HG02623 (cell line): ENCODE results near the gene SVIL.

ENCODE experiments used
- ATAC-seq: cut with Tn5 transposase; IDR thresholded peaks from one replicate; pipeline ENCODE4 v1.9.1; 2021; ENCODE audit warnings: moderate library complexity; ENCODE audit not compliant: unreplicated experiment

Gene SVIL

DNA sequence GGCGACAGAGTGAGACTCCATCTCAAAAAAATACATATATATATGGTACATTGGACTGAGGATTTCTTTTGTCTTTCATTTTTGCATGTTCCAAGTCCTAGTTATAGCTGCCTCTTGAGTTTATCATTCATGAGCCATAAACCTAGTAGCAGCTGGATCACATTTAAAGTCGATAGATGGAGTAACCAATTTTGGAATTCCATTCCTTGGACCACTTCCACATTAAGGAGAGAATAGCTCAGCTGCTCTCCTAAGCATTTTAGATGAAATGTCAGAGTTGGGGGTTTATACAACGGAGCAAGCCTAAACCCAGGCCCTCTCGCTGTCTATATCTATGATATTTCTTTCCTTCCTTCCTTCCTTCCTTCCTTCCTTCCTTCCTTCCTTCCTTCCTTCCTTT is 204.7 kb downstream of the SVIL start:
- ATAC-seq, result no peak

GRCh38 chr10:29428486-29428885 is 206.3 kb downstream of the SVIL start:
- ATAC-seq, result no peak

- no peak for ATAC-seq
These were observed 207.1 kb downstream of the SVIL start for GRCh38 chr10:29427667-29428066.

GRCh38 chr10:29426420-29426819 is 208.4 kb downstream of the SVIL start:
- no peak for ATAC-seq

GRCh38 chr10:29424017-29424416 is 210.8 kb downstream of the SVIL start:
- ATAC-seq, result no peak

DNA sequence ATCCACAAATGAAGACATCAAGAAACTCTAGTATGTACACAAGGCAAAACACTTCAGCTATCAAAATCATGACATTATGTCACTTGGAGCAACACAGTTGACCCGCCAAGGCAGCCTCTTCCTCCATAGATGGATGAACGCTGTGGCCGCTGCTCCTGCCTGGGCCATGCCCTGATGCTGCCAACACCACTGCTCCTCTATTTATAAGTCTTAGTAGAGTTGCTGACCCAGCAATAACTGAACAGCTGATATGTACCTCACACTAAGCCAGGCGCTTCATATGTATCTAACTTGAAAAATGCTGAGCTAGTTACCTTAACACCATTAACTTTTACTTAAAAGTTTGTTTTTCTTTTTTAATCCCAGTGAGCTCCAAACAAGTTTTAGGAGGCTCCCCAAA is 214.0 kb downstream of the SVIL start:
- ATAC-seq, result no peak

GRCh38 chr10:29417324-29417723 is 217.4 kb downstream of the SVIL start:
- no peak for ATAC-seq

DNA sequence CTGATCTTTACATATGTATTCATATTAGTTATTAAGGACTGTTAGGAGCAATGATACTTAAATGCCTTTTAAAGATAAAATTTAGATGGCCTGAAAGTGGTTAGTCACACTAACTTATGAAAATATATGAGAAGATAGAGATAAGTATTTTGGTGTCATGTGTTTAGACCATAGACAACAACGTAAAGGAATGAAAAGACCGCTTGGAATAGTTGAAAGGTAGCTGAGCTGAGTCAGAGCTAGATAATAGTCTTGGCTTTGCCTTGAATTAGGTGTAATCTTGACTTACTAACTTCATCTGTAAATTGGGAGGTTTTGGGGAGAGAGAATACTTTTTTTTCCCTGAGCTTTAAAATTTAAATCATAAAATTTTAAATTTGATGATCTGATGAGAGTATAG is 218.9 kb downstream of the SVIL start:
- ATAC-seq, result no peak

GRCh38 chr10:29414501-29414900 is 220.3 kb downstream of the SVIL start:
- ATAC-seq, result no peak

GRCh38 chr10:29412485-29412884 is 222.3 kb downstream of the SVIL start:
- no peak for ATAC-seq

- ATAC-seq, result no peak
These were observed 223.0 kb downstream of the SVIL start for GRCh38 chr10:29411666-29412315.

DNA sequence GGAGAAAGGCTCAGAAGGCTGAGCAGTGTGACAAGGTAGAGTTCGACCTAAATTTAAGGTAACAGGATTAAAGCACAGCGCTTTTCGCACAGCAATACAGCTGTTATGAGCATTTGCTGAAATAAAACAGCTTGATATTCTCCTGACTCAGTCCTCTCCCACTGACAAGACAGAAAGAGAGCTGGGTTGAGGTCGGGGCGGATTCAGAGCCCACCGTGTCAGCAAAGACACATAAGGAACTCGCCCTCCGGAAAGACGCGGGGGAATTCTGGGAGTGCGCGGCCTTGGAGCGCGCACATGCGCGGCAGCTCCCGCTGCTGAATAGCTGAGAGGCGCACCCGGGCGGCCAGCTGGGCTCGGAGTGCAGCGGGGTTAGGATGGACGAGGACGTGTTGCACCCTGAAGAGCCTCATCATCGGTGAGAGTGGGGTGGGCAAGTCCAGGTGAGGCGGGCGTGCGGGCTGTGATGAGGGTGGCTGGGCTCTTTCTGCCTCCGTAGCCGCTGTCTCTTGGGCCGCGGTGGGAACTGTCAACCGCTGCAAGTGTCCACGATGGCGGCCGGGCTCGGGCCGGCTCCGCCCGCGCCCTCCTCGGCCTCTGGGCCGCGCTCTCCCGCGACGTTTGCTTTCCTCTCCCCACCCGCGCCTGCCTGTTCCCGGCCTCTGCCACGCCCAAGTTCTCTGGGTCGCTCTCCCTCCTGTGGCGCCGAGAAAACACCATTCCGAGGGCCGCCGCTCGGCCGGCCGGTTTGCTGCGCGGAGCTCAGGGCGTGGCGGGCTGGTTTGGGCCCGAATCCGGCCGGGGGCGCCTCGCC is 225.3 kb downstream of the SVIL start:
- ATAC-seq, result peak; percentile 61

- ATAC-seq, result no peak
These were observed 225.9 kb downstream of the SVIL start for GRCh38 chr10:29408847-29409240.
